Naive B cell (primary cell): ENCODE data around the gene LSM2. TPM values are rescaled to one million over a fixed set of nuclear protein-coding genes. Genes with fewer than 3 reads are reported as not detected.
"Not testable (repeated sequence)": the region's sequence is repeated elsewhere in the genome, so short reads cannot be mapped to it uniquely, and the experiment has no call there.

Experiments used
- ATAC-seq, 2 donors: fragments of 150-1000 bp; cut with Tn5 transposase; 2 replicates each; pipeline ENCODE4 v1.10.0; 2021; ENCODE audit warnings: low read depth in 2 of 2, mild to moderate bottlenecking in 2 of 2, moderate library complexity in 2 of 2
- DNase-seq: peaks from one replicate; pipeline ENCODE4 v3.0.0; 2022
- H3K27ac Mint-ChIP-seq, 6 donors: one replicate each; pipeline ENCODE4 v1.8.0; 2020 to 2022; ENCODE audit warnings: mild to moderate bottlenecking in 6 of 6, mixed read lengths in 6 of 6, moderate library complexity in 5 of 6, inconsistent platforms in 2 of 6
- H3K27me3 Mint-ChIP-seq, 3 donors: one replicate each; pipeline ENCODE4 v1.8.0; 2021 to 2022; ENCODE audit warnings: mixed read lengths in 3 of 3, mild to moderate bottlenecking in 1 of 3
- H3K36me3 Mint-ChIP-seq, 2 donors: one replicate each; pipeline ENCODE4 v1.8.0; 2020 to 2022; ENCODE audit warnings: mixed read lengths in 2 of 2, inconsistent platforms in 1 of 2, mild to moderate bottlenecking in 1 of 2
- H3K4me1 Mint-ChIP-seq, 3 donors: one replicate each; pipeline ENCODE4 v1.8.0; 2020 to 2022; ENCODE audit warnings: mixed read lengths in 3 of 3, inconsistent platforms in 1 of 3, mild to moderate bottlenecking in 1 of 3, moderate library complexity in 1 of 3
- H3K4me3 Mint-ChIP-seq, 8 donors: one replicate each; pipeline ENCODE4 v1.8.0; 2020 to 2022; ENCODE audit warnings: mild to moderate bottlenecking in 8 of 8, mixed read lengths in 8 of 8, moderate library complexity in 8 of 8, inconsistent platforms in 2 of 8
- H3K9me3 Mint-ChIP-seq, 7 donors: one replicate each; pipeline ENCODE4 v1.8.0; 2020 to 2022; ENCODE audit warnings: mixed read lengths in 7 of 7, mild to moderate bottlenecking in 5 of 7, inconsistent platforms in 2 of 7, moderate library complexity in 1 of 7
- polyA plus RNA-seq, 6 donors: library from polyadenylated mRNA; unstranded; fragments of 300-500 nt; fragmentation: Illumina TruSeq; gene quantifications; one replicate each; pipeline ENCODE4 v1.2.3, GENCODE V29; 2021; ENCODE audit warnings: low read depth in 6 of 6

Gene LSM2
- polyA plus RNA-seq, 6 donors from 2014 or later, result 75.4 to 107 (median 92.4) TPM

- Mint-ChIP-seq H3K4me1 (peaks cover 15 to 44% (median 32%) of the 10 kb centered on the region in 3 donors), H3K27ac (peak overlapping the region in 1 of 6 donors; percentile 38)
- not testable (repeated sequence) for H3K9me3 Mint-ChIP-seq, DNase-seq, H3K27me3 Mint-ChIP-seq, ATAC-seq, H3K36me3 Mint-ChIP-seq, H3K4me3 Mint-ChIP-seq
Measured at GRCh38 chr6:31801031-31801927, 5.5 kb downstream of the LSM2 start.

GRCh38 chr6:31799781-31800180 is 7.0 kb downstream of the LSM2 start:
- no peaks in the 10 kb centered on the region for H3K36me3 Mint-ChIP-seq
- H3K27ac Mint-ChIP-seq, result peak overlapping the region in 1 of 6 donors; percentile 15
- no peaks in the 10 kb centered on the region for H3K27me3 Mint-ChIP-seq
- H3K4me3 Mint-ChIP-seq, result no peak overlapping the region
- no peaks in the 10 kb centered on the region for H3K9me3 Mint-ChIP-seq
- peaks cover 15 to 41% (median 32%) of the 10 kb centered on the region in 3 donors for H3K4me1 Mint-ChIP-seq
- ATAC-seq, result no peak
- no peak for DNase-seq

GRCh38 chr6:31797588-31797987 is 9.2 kb downstream of the LSM2 start:
- DNase-seq, result peak; percentile 50
- no peaks in the 10 kb centered on the region for H3K36me3 Mint-ChIP-seq
- H3K4me3 Mint-ChIP-seq, result peak overlapping the region; percentile 31 to 99 (median 68)
- no peaks in the 10 kb centered on the region for H3K27me3 Mint-ChIP-seq
- peak overlapping the region; percentile 61 to 97 (median 90) for H3K27ac Mint-ChIP-seq
- ATAC-seq, result peak; percentile 52 to 55
- H3K4me1 Mint-ChIP-seq, result peaks cover 24 to 53% (median 44%) of the 10 kb centered on the region in 3 donors
- no peaks in the 10 kb centered on the region for H3K9me3 Mint-ChIP-seq

- Mint-ChIP-seq H3K27ac (peak overlapping the region in 5 of 6 donors; percentile 61 to 98 (median 87)), H3K4me1 (peaks cover 24 to 58% (median 50%) of the 10 kb centered on the region in 3 donors), H3K36me3 (no peaks in the 10 kb centered on the region), H3K4me3 (peak overlapping the region in 7 of 8 donors; percentile 17 to 99 (median 77)), H3K9me3 (no peaks in the 10 kb centered on the region), H3K27me3 (no peaks in the 10 kb centered on the region)
- ATAC-seq (no peak), DNase-seq (no peak)
Measured at GRCh38 chr6:31796993-31797385, 9.8 kb downstream of the LSM2 start.

- Mint-ChIP-seq H3K36me3 (peaks cover 6 to 10% of the 10 kb centered on the region in 2 donors), H3K27ac (peak within 1 kb of the TSS; percentile 97 to 99 (median 98)), H3K4me1 (peaks cover 32 to 64% (median 62%) of the 10 kb centered on the region in 3 donors), H3K27me3 (no peaks in the 10 kb centered on the region), H3K9me3 (no peaks in the 10 kb centered on the region), H3K4me3 (peak within 1 kb of the TSS; percentile 93 to 99 (median 96))
- ATAC-seq, result peak; percentile 80 to 81
- DNase-seq, result peak; percentile 88
Measured at GRCh38 chr6:31795616-31796298, 11.0 kb downstream of the LSM2 start, which contains the start of gene VARS1. TSS of gene VARS1 (minus strand) at chr6:31795752. CDS start at chr6:31795217, 535 bp downstream.

- Mint-ChIP-seq H3K27ac (peak overlapping the region; percentile 97 to 99 (median 98)), H3K4me1 (peaks cover 37 to 69% (median 68%) of the 10 kb centered on the region in 3 donors), H3K4me3 (peak overlapping the region; percentile 93 to 99 (median 96)), H3K9me3 (no peaks in the 10 kb centered on the region), H3K36me3 (peaks cover 9 to 15% of the 10 kb centered on the region in 2 donors), H3K27me3 (no peaks in the 10 kb centered on the region)
- peak; percentile 11 to 18 for ATAC-seq
- no peak for DNase-seq
Measured at GRCh38 chr6:31794866-31795615, 11.7 kb downstream of the LSM2 start.

- DNase-seq (no peak), ATAC-seq (no peak)
- no peaks in the 10 kb centered on the region for H3K9me3 Mint-ChIP-seq
- H3K4me1 Mint-ChIP-seq, result peaks cover 40 to 75% (median 73%) of the 10 kb centered on the region in 3 donors
- H3K36me3 Mint-ChIP-seq, result peaks cover 9 to 15% of the 10 kb centered on the region in 2 donors
- no peaks in the 10 kb centered on the region for H3K27me3 Mint-ChIP-seq
- H3K27ac Mint-ChIP-seq, result peak overlapping the region; percentile 3 to 97 (median 66)
- H3K4me3 Mint-ChIP-seq, result peak overlapping the region; percentile 80 to 99 (median 96)
Measured at GRCh38 chr6:31794294-31794865, 12.4 kb downstream of the LSM2 start.

- not testable (repeated sequence) for H3K27me3 Mint-ChIP-seq, H3K9me3 Mint-ChIP-seq, ATAC-seq, DNase-seq
- peaks cover 9 to 15% of the 10 kb centered on the region in 2 donors for H3K36me3 Mint-ChIP-seq
- H3K4me3 Mint-ChIP-seq, result peak overlapping the region in 6 of 8 donors; percentile 80 to 99 (median 96)
- H3K4me1 Mint-ChIP-seq, result peaks cover 42 to 80% (median 77%) of the 10 kb centered on the region in 3 donors
- peak overlapping the region in 5 of 6 donors; percentile 15 to 97 (median 88) for H3K27ac Mint-ChIP-seq
Measured at GRCh38 chr6:31793927-31794245, 12.9 kb downstream of the LSM2 start.

- peak overlapping the region in 2 of 8 donors; percentile 46 to 59 for H3K4me3 Mint-ChIP-seq
- ATAC-seq (no peak), DNase-seq (no peak)
- H3K9me3 Mint-ChIP-seq, result no peaks in the 10 kb centered on the region
- H3K4me1 Mint-ChIP-seq, result peaks cover 41 to 74% (median 72%) of the 10 kb centered on the region in 3 donors
- H3K27me3 Mint-ChIP-seq, result no peaks in the 10 kb centered on the region
- H3K27ac Mint-ChIP-seq, result peak overlapping the region in 1 of 6 donors; percentile 57
- peaks cover 9 to 15% of the 10 kb centered on the region in 2 donors for H3K36me3 Mint-ChIP-seq
Measured at GRCh38 chr6:31792761-31793171, 14.0 kb downstream of the LSM2 start.

GRCh38 chr6:31792090-31792374 is 14.7 kb downstream of the LSM2 start:
- H3K4me3 Mint-ChIP-seq, result peak overlapping the region in 2 of 8 donors; percentile 5 to 84
- ATAC-seq (no peak), DNase-seq (no peak)
- H3K4me1 Mint-ChIP-seq, result peaks cover 35 to 70% (median 65%) of the 10 kb centered on the region in 3 donors
- H3K36me3 Mint-ChIP-seq, result peaks cover 9 to 15% of the 10 kb centered on the region in 2 donors
- no peaks in the 10 kb centered on the region for H3K9me3 Mint-ChIP-seq
- peak overlapping the region in 3 of 6 donors; percentile 33 to 85 (median 56) for H3K27ac Mint-ChIP-seq
- H3K27me3 Mint-ChIP-seq, result no peaks in the 10 kb centered on the region

GRCh38 chr6:31791324-31792089 is 15.3 kb downstream of the LSM2 start:
- Mint-ChIP-seq H3K27ac (peak overlapping the region in 5 of 6 donors; percentile 1 to 65 (median 54)), H3K27me3 (no peaks in the 10 kb centered on the region), H3K4me3 (peak overlapping the region in 6 of 8 donors; percentile 17 to 84 (median 76)), H3K9me3 (no peaks in the 10 kb centered on the region), H3K4me1 (peaks cover 33 to 65% (median 61%) of the 10 kb centered on the region in 3 donors), H3K36me3 (peaks cover 9 to 15% of the 10 kb centered on the region in 2 donors)
- ATAC-seq (no peak), DNase-seq (peak; percentile 24)

GRCh38 chr6:31785475-31785874 is 21.3 kb downstream of the LSM2 start:
- H3K9me3 Mint-ChIP-seq, result no peaks in the 10 kb centered on the region

More at GRCh38 chr6:31785475-31785874, 21.3 kb downstream of the LSM2 start:
- DNase-seq, result no peak
- no peak for ATAC-seq
- Mint-ChIP-seq H3K27me3 (no peaks in the 10 kb centered on the region), H3K36me3 (peaks cover under 1 to 14% of the 10 kb centered on the region in 2 donors), H3K4me3 (no peak overlapping the region), H3K4me1 (peaks cover 12 to 36% (median 25%) of the 10 kb centered on the region in 3 donors), H3K27ac (no peak overlapping the region)
